Measurements from ENCODE around the gene KBTBD2. TPM values are rescaled to one million over a fixed set of nuclear protein-coding genes. Genes with fewer than 3 reads are reported as not detected.
"Not testable (repeated sequence)": the region's sequence is repeated elsewhere in the genome, so short reads cannot be mapped to it uniquely, and the experiment has no call there.

KBTBD2 gene
- 49.4 and 63.6 TPM in 2 replicates for total RNA-seq (2014; rRNA removed; shearing (Covaris generic))

DNA sequence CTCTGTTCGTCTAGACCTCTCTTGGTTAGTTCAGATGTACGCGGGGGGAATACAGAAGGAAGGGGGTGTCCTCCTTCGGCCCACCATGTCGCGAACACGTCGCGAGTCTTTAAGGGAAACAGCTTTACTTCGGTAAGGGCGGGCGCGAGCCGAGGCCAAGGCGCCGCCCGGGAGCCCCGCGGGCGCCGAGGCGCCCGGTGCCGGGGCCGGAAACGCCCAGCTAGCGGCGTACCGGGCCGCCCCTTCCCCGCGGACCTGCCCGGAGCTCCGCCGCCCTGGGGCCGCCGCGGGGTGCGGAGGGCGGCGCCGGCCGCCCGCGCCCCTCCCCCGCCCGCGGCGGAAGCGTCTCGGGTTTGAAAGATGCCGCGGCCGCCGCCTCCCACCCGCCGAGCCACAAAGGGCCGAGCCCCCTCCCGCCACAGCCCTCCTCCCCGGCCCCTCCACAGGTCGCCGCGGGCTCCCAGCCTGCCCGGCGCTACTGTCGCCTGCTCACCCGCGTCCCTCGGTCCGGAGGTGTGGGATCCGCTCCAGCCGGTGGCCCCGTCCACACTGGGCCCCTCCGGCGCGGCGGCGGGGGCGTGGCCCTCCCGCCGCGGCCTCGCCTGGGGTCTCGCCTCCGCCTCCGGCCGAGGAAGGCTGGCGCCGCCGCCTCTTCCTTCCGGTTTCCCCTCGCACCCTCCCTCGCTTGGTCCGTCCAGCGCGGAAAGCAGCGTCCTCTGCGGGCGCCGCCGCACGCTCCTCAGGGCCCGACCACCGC, at the start of gene KBTBD2:
TSS of gene KBTBD2 (minus strand) at position 718 of the 757 bp plus-strand sequence. CDS start 12,156 bp downstream, outside the sequence.
- DNase-seq (ENCODE audit: low spot score), result peak; percentile 94

DNA sequence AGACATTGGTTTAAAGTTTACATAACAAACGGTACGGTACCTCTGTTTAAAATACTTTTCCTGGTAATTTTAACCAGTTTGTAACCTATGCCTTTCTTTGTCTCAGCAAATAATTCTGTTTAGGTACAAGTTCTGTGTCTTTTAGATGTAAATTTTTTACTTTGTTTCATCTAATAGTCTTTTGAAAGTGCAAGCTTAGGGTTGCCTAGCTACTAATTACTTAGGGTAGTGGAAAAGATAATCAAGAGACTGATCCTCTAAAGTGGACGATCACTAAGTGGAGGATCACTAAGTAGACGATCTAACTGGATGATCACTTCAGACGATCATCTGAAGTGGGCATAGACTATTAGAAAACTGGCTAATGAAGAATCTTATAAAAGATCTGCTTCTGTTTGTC, 49.6 kb upstream of the KBTBD2 start:
- no peak for DNase-seq (ENCODE audit: low spot score)

DNA sequence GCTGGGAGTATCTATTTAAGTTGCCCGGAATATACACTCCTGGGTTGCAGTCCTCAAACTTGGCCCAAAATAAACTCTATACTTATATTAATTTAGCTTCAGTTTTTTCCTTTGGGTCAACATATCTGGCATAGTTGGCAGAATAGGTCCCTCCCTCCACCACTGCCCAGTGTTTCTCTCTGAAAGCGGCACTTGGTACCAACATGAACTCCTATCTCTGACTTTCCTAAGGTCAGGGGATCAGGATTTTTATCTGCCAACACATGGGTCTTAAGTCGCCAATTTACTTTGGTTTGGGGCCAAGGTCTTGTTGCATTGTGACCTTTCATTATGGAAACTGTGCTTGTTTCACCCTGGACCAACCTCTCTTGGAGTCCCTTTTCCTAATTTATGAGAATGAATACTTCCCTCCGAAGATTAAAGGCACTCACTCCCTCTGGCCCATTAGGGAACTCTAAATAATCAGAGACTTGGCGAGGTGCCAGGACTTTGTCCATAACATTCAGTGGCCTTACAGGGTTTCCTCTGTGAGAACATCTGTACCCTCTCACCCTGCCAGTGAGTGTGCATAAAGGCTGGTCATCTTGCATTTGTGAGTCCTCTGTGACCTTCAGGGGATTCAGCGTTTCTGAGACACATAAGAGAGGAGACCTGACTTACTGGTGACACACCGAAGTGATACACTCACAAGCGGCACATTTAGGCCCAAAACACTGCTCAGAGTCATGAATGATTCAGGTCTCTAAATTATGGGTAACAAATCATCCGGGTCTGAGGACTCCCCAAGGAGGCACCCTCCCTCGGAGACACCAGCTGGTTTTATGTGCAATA, 46.0 kb upstream of the KBTBD2 start:
- no peak for DNase-seq (ENCODE audit: low spot score)

DNA sequence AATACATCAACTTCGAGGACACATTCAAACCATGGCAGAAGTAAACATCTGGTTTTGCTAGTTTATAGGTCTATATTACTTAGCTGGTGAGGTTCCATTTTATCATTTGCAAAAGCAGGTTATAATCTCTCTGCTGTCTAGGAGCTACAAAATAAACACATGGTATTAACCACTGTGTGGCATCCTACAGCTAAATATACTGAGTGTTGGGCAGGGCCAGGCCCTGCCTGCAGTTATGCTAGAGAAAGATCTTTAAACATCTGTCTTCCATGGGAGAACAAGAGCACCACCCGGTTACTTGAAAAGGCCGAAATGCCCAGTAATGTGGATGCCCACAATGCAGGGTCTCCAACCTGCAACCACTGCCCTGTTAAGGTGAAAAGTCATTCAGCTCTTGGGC, 45.1 kb upstream of the KBTBD2 start:
- no peak for DNase-seq (ENCODE audit: low spot score)

DNA sequence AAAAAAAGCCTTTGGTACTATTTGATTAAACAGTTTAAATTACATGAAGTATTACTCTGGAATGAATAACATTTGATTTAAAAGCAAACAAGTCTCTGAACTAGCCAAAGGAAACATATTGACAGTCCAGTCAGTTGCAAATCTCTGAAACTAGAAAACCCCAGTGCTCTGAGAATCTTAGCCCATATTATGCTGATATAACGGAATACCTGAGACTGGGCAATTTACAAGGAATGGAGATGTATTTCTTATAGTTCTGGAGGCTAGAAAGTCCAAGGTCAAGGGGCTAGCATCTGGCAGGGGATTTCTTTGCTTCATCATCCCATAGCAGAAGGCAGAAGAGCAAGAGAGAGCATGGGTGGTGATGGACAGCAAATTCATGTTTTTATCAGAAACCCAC, 44.0 kb upstream of the KBTBD2 start:
- DNase-seq (ENCODE audit: low spot score), result no peak

DNA sequence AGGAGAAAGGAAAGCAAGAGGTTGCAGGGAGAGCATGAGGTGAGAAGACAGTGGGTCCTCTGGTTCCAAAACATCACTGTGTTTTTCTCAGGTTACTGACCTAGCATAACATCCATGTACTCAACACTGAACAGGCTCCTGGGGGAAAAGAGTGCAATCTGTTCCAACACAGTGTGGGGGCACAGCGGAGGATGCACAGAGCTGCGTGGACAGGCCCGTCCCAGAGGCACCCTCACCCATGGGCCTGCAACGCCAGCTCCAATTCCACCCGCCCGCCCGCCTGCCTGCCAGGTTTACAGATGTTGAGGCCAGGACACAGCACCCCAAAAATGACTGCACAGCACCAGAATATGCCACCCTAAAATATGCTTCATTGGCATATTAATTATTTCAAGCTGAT, 38.8 kb upstream of the KBTBD2 start:
- no peak for DNase-seq (ENCODE audit: low spot score)

DNA sequence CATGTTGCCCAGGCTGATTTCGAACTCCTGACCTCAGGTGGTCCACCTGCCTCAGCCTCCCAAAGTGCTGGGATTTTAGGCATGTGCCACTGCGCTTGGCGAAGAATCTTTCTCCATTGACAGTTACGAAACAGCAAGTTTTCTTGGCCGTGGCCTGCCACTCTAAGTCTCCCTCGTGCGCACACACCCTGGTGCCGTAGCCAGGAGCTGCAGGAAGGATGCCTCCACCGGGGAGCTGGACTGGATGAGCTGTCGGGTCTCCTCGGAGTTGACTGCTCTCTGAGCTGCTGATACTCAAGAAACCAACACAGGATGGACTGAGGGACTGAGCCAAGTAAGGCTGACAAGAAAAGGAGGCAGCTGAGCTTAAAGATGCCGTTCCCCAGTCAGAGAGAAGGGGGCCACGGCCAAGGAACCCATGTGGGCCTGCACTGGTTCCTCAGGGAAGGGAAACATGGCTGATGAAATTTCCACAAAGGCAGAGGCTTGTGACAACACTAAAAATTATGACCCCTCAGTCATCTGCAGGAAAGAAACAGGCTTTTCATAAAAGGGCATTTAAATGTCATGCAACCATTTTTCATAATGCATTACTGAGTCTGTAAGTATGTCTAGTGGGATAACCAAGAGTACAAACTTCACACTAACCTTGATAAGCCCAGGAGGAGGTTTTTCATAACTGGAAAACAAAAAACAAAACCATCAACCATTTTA, 38.0 kb upstream of the KBTBD2 start:
- no peak for DNase-seq (ENCODE audit: low spot score)

DNA sequence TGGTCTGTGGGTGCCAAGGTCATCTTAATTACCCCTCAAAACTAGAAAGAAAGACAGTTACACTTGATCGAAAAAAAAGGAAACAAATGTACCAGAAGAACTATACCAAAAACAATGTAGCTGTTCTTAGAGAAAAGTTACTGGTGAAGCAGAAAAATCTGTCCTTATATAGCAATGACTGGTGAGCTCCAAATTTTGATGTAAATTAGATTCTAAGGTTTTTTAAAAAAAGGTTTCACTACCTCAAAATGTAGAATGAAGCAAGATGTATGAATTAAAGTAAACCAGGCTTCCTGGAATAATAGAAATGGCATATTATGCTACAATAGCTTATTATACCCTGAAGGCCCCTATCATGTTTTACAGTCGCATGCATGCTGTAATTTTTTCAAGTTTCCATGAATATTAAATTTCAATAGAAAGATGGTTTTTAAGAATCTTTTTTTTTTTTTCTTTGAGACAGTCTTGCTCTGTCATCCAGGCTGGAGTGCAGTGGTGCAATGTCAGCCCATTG, 37.3 kb upstream of the KBTBD2 start:
- DNase-seq (ENCODE audit: low spot score), result no peak

DNA sequence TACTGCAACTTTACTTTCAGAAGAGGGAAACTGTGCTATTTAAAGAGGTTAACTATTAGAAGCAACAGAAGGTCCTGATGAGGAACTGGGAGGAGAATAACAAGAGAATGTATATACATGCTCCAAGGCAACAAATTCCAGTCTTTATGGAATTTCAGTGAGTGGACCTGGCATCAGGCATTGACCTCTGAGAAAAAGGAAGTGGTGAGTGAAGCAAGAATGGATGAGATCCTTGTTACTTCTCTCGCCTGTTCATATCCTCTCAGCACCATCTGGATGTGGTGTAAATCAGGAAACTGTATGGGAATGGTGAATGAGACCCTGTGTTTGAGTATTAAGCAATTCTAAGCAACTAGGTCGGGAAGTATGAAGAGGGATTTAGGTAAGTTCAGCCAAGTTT, 30.3 kb upstream of the KBTBD2 start:
- DNase-seq (ENCODE audit: low spot score), result no peak

DNA sequence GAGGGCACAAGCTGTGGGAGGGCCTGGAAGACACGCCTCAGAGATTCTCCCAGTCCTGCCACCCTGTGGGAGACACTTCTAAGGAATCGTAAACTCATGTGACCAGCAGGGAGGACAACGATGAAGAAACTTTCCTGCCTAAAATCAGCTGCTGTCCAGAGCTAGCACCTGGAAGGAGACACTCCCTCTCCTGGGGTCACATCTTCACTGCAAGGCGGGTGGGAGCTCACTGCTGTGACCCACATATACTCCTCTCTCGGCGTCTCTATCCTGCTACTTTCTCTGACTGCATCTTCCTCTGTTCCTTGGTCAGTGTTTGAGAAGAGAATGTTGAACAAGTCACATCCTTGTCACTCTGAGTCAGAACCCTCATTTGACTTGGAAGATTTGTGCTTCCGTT, 25.4 kb upstream of the KBTBD2 start:
- not testable (repeated sequence) for DNase-seq (ENCODE audit: low spot score)

DNA sequence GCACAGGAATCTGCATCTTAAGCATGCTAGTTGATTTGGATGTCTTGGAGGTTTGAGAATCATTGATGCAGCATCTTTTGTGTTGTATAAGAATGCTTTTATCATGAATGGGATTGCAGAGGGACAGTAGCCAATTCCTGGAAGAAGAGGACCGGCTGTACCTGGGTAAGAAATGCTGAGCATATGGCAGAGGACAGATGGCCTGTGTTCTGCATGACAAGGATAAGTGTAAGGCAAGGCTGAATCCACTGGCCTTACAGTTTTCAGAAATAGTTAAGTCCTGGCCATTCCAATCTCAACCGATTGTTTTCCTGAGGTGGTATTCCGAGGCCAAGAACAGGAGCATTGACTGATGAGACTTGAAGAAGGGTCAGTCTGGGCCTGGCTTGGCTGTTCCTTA, 24.4 kb upstream of the KBTBD2 start:
- DNase-seq (ENCODE audit: low spot score), result no peak

DNA sequence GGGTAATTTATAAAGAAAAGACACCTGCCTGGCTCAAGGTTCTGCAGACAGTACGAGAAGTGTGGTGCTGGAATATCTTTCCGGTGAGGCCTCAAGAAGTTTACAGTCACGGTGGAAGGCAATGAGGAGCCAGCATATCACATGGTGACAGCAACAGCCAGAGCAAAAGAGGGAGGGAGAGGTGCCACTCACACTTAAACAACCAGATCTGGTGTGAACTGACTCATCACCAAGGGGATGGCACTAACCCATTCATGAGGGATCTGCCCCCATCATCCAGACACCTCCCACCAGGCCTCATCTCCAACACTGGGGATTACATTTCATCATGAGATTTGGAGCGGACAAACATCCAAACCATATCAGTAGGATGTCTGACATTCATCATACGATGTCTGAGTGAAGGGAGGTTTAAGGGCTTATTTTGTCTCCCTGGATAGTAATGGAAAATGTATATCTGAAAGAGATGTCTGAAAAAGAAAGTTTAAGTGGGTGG, 23.5 kb upstream of the KBTBD2 start:
- no peak for DNase-seq (ENCODE audit: low spot score)

DNA sequence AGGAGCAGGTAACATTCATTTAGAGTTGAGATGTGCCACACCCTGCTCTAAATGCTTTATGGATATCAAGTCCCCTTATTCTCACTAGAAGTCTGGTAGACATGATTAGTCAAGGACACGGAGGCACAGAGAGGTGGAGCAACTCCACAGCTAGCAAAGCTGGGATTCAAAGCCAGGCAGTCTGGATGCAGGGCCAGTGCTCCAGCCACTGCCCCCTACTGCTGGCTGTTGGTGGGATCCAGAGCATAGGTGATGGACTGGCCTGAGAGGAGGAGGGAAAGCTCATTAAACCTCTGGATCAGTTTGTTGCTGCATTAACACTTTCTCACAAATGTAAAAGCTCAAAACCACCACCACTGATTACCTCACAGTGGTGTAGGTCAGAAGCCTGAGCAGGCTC, 22.6 kb upstream of the KBTBD2 start:
- DNase-seq (ENCODE audit: low spot score), result no peak

DNA sequence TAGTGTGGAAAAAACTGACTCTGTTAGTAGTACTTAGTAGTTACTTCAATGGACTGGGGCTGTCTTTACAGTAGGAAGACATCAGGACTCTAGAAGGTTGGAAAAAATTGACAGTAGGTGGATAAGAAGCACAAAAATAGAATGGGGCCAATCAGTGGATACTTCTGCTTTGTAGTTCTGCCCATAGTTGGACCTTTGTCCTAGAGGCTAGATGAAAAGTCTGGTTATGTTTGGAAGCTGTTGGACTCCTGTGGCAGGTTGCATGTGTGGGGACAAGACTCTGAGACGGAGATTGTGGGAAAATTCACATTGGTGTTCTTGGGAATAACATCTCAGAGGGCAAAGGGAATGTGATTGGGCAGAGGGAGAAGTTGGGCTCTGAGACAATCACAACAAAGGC, 18.6 kb upstream of the KBTBD2 start:
- DNase-seq (ENCODE audit: low spot score), result no peak

DNA sequence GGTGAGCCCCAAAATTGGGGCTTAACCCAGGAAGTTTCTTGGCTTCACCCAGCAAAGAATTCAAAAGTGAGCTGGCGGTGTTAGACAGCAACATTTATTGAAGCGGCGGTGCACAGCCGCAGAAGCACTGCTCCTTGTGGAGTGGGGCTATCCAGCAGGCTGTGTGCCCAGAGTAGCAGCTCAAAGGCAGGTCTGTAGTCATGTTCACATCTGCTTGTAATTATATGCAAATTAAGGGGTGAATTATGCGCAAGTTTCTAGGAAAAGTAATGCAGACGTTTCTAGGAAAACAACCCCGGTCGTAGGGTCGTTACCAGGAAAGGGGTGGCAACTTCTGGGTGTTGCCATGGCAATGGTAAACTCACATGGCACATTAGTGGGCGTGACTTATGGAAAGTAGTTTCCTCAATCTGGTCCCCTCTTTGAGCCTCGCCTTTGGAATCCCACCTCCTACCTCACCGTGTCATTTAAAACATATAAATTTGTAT, 13.7 kb upstream of the KBTBD2 start:
- peak; percentile 68 for DNase-seq (ENCODE audit: low spot score)

DNA sequence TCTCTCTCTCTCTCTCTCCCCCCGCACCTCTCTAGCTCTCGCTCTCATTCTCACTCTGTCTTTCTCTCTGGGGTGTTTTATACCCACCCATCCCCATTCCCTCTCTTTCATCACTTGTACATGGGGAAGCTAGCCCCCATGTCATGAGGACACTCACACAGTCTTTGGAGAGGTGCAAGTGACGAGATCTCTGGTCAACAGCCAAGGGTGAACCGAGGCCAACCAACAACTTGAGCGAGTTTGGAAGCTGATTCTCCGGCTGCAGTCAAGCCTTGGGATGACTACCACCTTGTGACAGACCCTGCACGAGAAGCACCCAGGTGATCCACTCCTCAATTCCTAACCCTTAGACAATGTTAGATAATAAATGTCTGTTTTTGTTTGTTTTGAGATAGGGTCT, 10.1 kb upstream of the KBTBD2 start:
- DNase-seq (ENCODE audit: low spot score), result no peak

DNA sequence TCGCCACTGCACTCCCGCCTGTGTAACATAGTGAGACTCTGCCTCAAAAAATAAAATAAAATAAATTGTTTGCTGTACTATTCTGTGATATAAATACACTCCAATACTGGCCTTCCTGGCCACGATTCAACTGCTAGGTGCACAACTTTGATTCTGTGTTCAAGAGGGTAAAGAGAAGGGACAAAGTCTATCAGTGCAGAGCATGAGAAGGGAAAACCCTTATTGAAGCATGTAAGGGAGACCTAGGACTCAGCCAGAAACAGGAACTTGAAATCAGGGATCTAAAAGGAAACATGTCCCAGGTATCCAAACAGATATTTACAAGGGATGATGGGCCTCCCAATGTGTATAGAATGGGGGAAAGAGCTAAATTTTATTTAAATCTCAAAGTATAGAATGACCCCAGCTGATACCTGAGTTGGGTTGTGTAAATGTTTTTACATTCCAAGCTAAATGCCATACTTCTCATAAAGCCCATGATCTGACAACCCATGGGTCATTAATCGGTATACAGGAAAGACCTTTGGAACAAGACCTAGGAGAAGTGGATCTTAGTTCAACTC, 9.0 kb upstream of the KBTBD2 start:
- DNase-seq (ENCODE audit: low spot score), result no peak

DNA sequence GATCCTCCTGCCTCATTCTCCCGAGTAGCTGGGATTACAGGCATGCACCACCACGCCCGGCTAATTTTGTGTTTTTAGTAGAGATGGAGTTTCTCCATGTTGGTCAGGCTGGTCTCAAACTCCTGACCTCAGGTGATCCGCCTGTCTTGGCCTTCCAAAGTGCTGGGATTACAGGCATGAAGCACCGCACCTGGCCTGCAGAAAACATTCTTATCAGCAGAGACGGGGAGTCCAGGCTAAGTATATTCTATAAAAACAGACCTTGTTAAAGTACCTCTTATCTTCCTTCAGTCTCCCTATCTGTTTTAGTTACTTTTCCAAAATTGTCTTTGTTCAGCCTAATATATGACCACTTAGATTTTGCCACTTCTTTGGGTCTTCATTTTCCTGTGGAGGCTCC, 5.8 kb upstream of the KBTBD2 start:
- DNase-seq (ENCODE audit: low spot score), result not testable (repeated sequence)

DNA sequence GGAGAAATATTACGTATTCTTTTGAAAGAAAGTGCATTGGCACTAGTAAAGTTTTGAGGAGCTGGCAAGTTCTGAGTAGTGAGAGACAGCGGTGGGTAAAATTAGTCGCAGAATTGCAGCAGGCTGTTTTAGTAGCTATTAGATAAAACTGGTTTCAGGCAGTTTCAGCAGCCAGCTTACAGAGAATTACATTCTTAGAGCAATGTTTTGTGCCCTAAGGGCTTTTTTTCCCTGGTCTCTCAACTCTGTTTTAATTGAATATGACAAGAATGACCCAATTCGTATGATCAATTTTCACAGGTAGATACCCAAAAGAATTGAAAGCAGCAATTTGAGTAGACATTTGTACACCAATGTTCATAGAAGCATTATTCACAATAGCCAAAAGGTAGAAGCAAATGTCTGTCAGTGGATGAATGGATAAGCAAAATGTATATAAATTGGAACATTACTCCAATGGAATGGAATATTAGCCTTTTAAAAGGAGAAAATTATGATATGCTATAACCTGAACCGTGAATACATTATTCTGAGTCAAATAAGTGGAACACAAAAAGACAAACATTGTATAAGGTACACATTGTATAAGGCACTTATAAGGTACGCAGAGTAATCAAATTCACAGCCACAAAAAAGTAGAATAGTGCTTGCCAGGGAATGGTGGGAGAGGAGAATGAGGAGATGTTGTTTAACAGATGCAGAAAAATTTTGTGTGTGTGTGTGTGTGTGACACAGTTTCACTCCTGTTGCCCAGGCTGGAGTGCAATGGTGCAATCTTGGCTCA, 5.2 kb upstream of the KBTBD2 start:
- DNase-seq (ENCODE audit: low spot score), result no peak

DNA sequence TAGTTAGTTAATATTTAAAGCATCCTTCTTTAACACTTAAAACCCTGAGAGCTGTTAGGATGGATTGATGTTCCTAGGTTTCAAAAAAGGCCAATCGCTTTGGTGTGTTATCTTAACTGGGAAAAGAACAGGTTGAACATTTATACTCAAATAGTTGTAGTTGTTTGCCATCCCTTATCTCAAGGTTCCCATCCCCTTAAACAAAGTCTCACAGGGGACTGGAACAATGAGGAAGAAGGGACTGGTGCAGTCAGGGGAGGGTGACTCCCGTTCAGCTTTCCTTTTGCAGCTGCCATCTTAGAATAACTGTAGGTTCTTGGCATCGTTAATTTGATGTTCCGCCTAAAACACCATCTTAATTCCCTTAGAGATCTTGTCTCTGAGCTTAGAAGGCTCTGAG, 2.6 kb upstream of the KBTBD2 start:
- DNase-seq (ENCODE audit: low spot score), result no peak

DNA sequence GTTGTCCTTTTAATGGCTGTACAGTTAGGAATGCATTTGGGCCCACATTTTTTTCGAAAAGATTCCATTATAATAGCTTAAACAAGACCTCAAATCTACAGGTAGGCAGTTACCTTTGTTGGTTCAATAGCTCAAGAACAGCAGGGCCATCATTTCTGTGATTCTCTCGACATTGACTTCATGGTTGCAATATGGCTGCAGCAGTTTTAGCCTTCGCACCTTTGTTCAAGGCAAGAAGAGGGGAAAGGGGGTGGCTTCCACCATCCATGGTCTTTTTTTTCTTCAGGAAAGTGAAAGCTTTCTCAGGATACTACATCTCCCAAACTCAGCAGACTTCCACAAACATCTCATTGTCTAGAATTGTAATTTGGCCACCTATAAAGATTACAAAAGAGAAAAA, 2.2 kb upstream of the KBTBD2 start:
- DNase-seq (ENCODE audit: low spot score), result no peak
